Activated CD8-positive, alpha-beta T cell treated with anti-CD3 and anti-CD28 coated beads, Interleukin-2, amount 10 ng/mL, durations not matched to agents 7 days and 5 days (primary cell): ENCODE measurements around the gene LIMA1. TPM values are rescaled to one million over a fixed set of nuclear protein-coding genes. Genes with fewer than 3 reads are reported as not detected.
A peak's percentile ranks its signal among the peaks of the same experiment; 100 is the strongest.
"Not testable (repeated sequence)": the region's sequence is repeated elsewhere in the genome, so short reads cannot be mapped to it uniquely, and the experiment has no call there.

Experiments used
- ATAC-seq: fragments of 150-1000 bp; cut with Tn5 transposase; one replicate; pipeline ENCODE4 v1.10.0; 2021; ENCODE audit warnings: moderate library complexity
- CTCF ChIA-PET: fragments of 350-600 bp; sonication (Branson Sonifier 250); formaldehyde crosslinking; loops from one replicate; lab custom pipeline; 2021; ENCODE audit warnings: antibody characterized with exemption; lab: Charles Lee
- POLR2A ChIA-PET: fragments of 350-600 bp; sonication (Branson Sonifier 250); formaldehyde crosslinking; loops from one replicate; lab custom pipeline; 2021; ENCODE audit warnings: antibody characterized with exemption; lab: Charles Lee
- DNase-seq: peaks from one replicate; pipeline ENCODE4 v3.0.0-alpha.2; 2020
- H3K27ac Mint-ChIP-seq: one replicate; pipeline ENCODE4 v1.8.0; 2021; ENCODE audit warnings: mild to moderate bottlenecking, mixed read lengths
- H3K27me3 Mint-ChIP-seq: one replicate; pipeline ENCODE4 v1.8.0; 2021; ENCODE audit warnings: low read depth, mixed read lengths
- H3K36me3 Mint-ChIP-seq: one replicate; pipeline ENCODE4 v1.8.0; 2021; ENCODE audit warnings: low read depth, mixed read lengths
- H3K4me1 Mint-ChIP-seq: one replicate; pipeline ENCODE4 v1.8.0; 2021; ENCODE audit warnings: low read depth, mixed read lengths
- H3K4me3 Mint-ChIP-seq: one replicate; pipeline ENCODE4 v1.8.0; 2021; ENCODE audit warnings: mild to moderate bottlenecking, mixed read lengths
- H3K9me3 Mint-ChIP-seq: one replicate; pipeline ENCODE4 v1.8.0; 2022; ENCODE audit warnings: mixed read lengths; ENCODE audit not compliant: insufficient read depth
- total RNA-seq, 2 experiments: library from RNA; stranded (reverse); gene quantifications; one replicate each; pipeline ENCODE4 v1.2.3, GENCODE V29; 2021

Gene LIMA1
- total RNA-seq, 2 experiments from 2014 or later, result 19.4 to 19.9 TPM

GRCh38 chr12:50230217-50230616 lies 53.1 kb downstream of the LIMA1 start:
- Mint-ChIP-seq H3K36me3 (no peaks in the 10 kb centered on the region), H3K4me1 (no peaks in the 10 kb centered on the region), H3K9me3 (no peaks in the 10 kb centered on the region), H3K27me3 (no peaks in the 10 kb centered on the region), H3K4me3 (no peak overlapping the region), H3K27ac (no peak overlapping the region)
- ChIA-PET CTCF (no interaction called here), POLR2A (interaction anchor here (1.5 kb wide), 1 partner anchor 9 kb away, joined by 4 read pairs; no protein-coding TSS in a partner anchor)
- no peak for DNase-seq
- ATAC-seq, result no peak

- H3K27me3 Mint-ChIP-seq, result no peaks in the 10 kb centered on the region
- peak overlapping the region; percentile 56 for H3K27ac Mint-ChIP-seq
- peak; percentile 56 for DNase-seq
- ATAC-seq, result peak; percentile 65
- CTCF ChIA-PET, result interaction anchor here (1.0 to 1.3 kb wide), 4 partner anchors 10 to 257 kb away, joined by 3 read pairs; partner anchors contain the start of gene COX14
- H3K4me3 Mint-ChIP-seq, result peak overlapping the region; percentile 35
- H3K4me1 Mint-ChIP-seq, result peaks cover 20% of the 10 kb centered on the region
- POLR2A ChIA-PET, result interaction anchor here (1.0 kb wide), 1 partner anchor 283 kb away, joined by 3 read pairs; no protein-coding TSS in a partner anchor
- H3K36me3 Mint-ChIP-seq, result no peaks in the 10 kb centered on the region
- no peaks in the 10 kb centered on the region for H3K9me3 Mint-ChIP-seq
These were observed 59.2 kb downstream of the LIMA1 start for GRCh38 chr12:50224026-50224692.

- ChIA-PET CTCF (interaction anchor here (0.8 to 3.1 kb wide), 11 partner anchors 10 to 255 kb away, joined by 3 to 34 read pairs (median 5); partner anchors contain the start of genes COX14, LIMA1 and SMARCD1), POLR2A (interaction anchor here (0.8 to 2.2 kb wide), 6 partner anchors 9 to 61 kb away, joined by 3 to 16 read pairs (median 6); partner anchors contain the start of genes CERS5 and LIMA1)
- no peaks in the 10 kb centered on the region for H3K27me3 Mint-ChIP-seq
- no peak overlapping the region for H3K27ac Mint-ChIP-seq
- peak; percentile 60 for ATAC-seq
- H3K4me1 Mint-ChIP-seq, result peaks cover 23% of the 10 kb centered on the region
- no peaks in the 10 kb centered on the region for H3K9me3 Mint-ChIP-seq
- no peak overlapping the region for H3K4me3 Mint-ChIP-seq
- peaks cover 7% of the 10 kb centered on the region for H3K36me3 Mint-ChIP-seq
- peak; percentile 40 for DNase-seq
These were observed 61.0 kb downstream of the LIMA1 start for GRCh38 chr12:50222275-50222783.

- peak; percentile 21 for ATAC-seq
- no peaks in the 10 kb centered on the region for H3K27me3 Mint-ChIP-seq
- POLR2A ChIA-PET, result interaction anchor here (0.6 to 2.2 kb wide), 6 partner anchors 9 to 560 kb away, joined by 4 to 16 read pairs (median 6); partner anchors contain the start of genes CERS5, LARP4 and LIMA1
These were observed 61.9 kb downstream of the LIMA1 start for GRCh38 chr12:50221228-50222008.

GRCh38 chr12:50220363-50220995 lies 62.8 kb downstream of the LIMA1 start:
- no peaks in the 10 kb centered on the region for H3K9me3 Mint-ChIP-seq
- peak overlapping the region; percentile 70 for H3K27ac Mint-ChIP-seq
- no peaks in the 10 kb centered on the region for H3K27me3 Mint-ChIP-seq
- H3K4me3 Mint-ChIP-seq, result no peak overlapping the region
- DNase-seq (peak; percentile 54), ATAC-seq (peak; percentile 41)
- POLR2A ChIA-PET, result interaction anchor here (0.7 to 2.2 kb wide), 4 partner anchors 63 to 180 kb away, joined by 3 to 16 read pairs (median 4); partner anchors contain the start of genes LARP4 and LIMA1
- CTCF ChIA-PET, result interaction anchor here (0.7 to 3.1 kb wide), 13 partner anchors 8 to 160 kb away, joined by 3 to 34 read pairs (median 5); partner anchors contain the start of genes COX14, LIMA1 and SMARCD1
- peaks cover 7% of the 10 kb centered on the region for H3K36me3 Mint-ChIP-seq
- H3K4me1 Mint-ChIP-seq, result peaks cover 25% of the 10 kb centered on the region

More at GRCh38 chr12:50221228-50222008, 61.9 kb downstream of the LIMA1 start:
- Mint-ChIP-seq H3K9me3 (no peaks in the 10 kb centered on the region), H3K27ac (no peak overlapping the region), H3K4me3 (no peak overlapping the region), H3K4me1 (peaks cover 25% of the 10 kb centered on the region), H3K36me3 (peaks cover 7% of the 10 kb centered on the region)
- CTCF ChIA-PET, result interaction anchor here (0.6 to 3.1 kb wide), 18 partner anchors 9 to 254 kb away, joined by 3 to 34 read pairs (median 5); partner anchors contain the start of genes CERS5, COX14, LIMA1 and SMARCD1
- DNase-seq, result no peak

GRCh38 chr12:50219544-50219943 lies 63.8 kb downstream of the LIMA1 start:
- Mint-ChIP-seq H3K4me3 (no peak overlapping the region), H3K27ac (peak overlapping the region; percentile 21), H3K4me1 (peaks cover 29% of the 10 kb centered on the region), H3K9me3 (no peaks in the 10 kb centered on the region), H3K36me3 (peaks cover 7% of the 10 kb centered on the region), H3K27me3 (no peaks in the 10 kb centered on the region)
- POLR2A ChIA-PET, result interaction anchor here (1.1 kb wide), 1 partner anchor 107 kb away, joined by 3 read pairs; no protein-coding TSS in a partner anchor
- DNase-seq, result no peak
- CTCF ChIA-PET, result no interaction called here
- no peak for ATAC-seq

GRCh38 chr12:50219001-50219400 lies 64.3 kb downstream of the LIMA1 start:
- DNase-seq, ATAC-seq, H3K4me3 Mint-ChIP-seq, H3K27ac Mint-ChIP-seq, POLR2A ChIA-PET, H3K36me3 Mint-ChIP-seq, CTCF ChIA-PET, H3K9me3 Mint-ChIP-seq, H3K27me3 Mint-ChIP-seq: not testable (repeated sequence)
- H3K4me1 Mint-ChIP-seq, result peaks cover 30% of the 10 kb centered on the region

GRCh38 chr12:50218386-50218785 lies 64.9 kb downstream of the LIMA1 start:
- Mint-ChIP-seq H3K9me3 (no peaks in the 10 kb centered on the region), H3K4me3 (no peak overlapping the region), H3K36me3 (peaks cover 7% of the 10 kb centered on the region), H3K27ac (no peak overlapping the region), H3K27me3 (no peaks in the 10 kb centered on the region), H3K4me1 (peaks cover 29% of the 10 kb centered on the region)
- ATAC-seq (no peak), DNase-seq (no peak)
- POLR2A ChIA-PET, result no interaction called here
- CTCF ChIA-PET, result no interaction called here

GRCh38 chr12:50217202-50217601 lies 66.1 kb downstream of the LIMA1 start:
- no peaks in the 10 kb centered on the region for H3K9me3 Mint-ChIP-seq
- no peak for ATAC-seq
- ChIA-PET POLR2A (no interaction called here), CTCF (interaction anchor here (1.1 kb wide), 1 partner anchor 97 kb away, joined by 3 read pairs; no protein-coding TSS in a partner anchor)
- no peak overlapping the region for H3K4me3 Mint-ChIP-seq
- H3K36me3 Mint-ChIP-seq, result peaks cover 10% of the 10 kb centered on the region
- H3K27ac Mint-ChIP-seq, result peak overlapping the region; percentile 28
- DNase-seq, result no peak
- no peaks in the 10 kb centered on the region for H3K27me3 Mint-ChIP-seq
- H3K4me1 Mint-ChIP-seq, result peaks cover 36% of the 10 kb centered on the region

- ChIA-PET CTCF (no interaction called here), POLR2A (no interaction called here)
- H3K36me3 Mint-ChIP-seq, result peaks cover 18% of the 10 kb centered on the region
- H3K27me3 Mint-ChIP-seq, result no peaks in the 10 kb centered on the region
- H3K4me1 Mint-ChIP-seq, result peaks cover 46% of the 10 kb centered on the region
- no peak overlapping the region for H3K27ac Mint-ChIP-seq
- no peaks in the 10 kb centered on the region for H3K9me3 Mint-ChIP-seq
- no peak overlapping the region for H3K4me3 Mint-ChIP-seq
- ATAC-seq (no peak), DNase-seq (no peak)
These were observed 68.3 kb downstream of the LIMA1 start for GRCh38 chr12:50215033-50215432.

GRCh38 chr12:50214018-50214417 lies 69.3 kb downstream of the LIMA1 start:
- ATAC-seq, result no peak
- ChIA-PET POLR2A (no interaction called here), CTCF (interaction anchor here (1.6 to 4.0 kb wide), 2 partner anchors 7 to 70 kb away, joined by 5 to 34 read pairs; partner anchors contain the start of gene LIMA1)
- peaks cover 45% of the 10 kb centered on the region for H3K4me1 Mint-ChIP-seq
- no peak for DNase-seq
- no peak overlapping the region for H3K4me3 Mint-ChIP-seq
- no peaks in the 10 kb centered on the region for H3K27me3 Mint-ChIP-seq
- no peak overlapping the region for H3K27ac Mint-ChIP-seq
- no peaks in the 10 kb centered on the region for H3K9me3 Mint-ChIP-seq
- H3K36me3 Mint-ChIP-seq, result peaks cover 17% of the 10 kb centered on the region
